Measurements from ENCODE around the gene GDF11.

Gene GDF11

DNA sequence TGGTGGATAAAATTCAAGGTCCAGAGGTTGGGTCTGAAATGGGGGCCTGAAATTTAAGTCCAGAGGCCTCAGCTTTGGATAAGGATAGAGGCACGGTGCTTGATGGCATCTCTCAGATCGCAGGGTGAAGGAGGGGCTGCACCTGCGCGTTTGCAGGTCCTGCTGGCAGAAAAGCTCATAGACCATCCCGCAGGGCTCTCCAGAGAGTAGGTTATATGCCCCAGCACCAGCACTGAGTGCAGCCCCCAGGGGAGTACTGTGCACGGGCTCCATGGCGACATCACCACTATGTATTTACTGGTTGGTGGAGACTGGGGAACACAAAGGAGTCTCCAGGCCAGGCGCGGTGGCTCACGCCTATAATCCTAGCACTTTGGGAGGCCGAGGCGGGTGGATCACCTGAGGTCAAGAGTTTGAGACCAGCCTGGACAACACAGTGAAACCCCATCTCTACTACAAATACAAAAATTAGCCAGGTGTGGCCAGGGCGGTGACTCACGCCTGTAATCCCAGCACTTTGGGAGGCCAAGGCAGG is 9.8 kb upstream of the GDF11 start:
- POLR2A ChIA-PET, result interaction anchor here (1.4 kb wide), 1 partner anchor 274 kb away, joined by 9 read pairs; no protein-coding TSS in a partner anchor
- CTCF ChIA-PET, result no interaction called here
- Histone ChIP-seq H3K4me1 (ENCODE audit: control insufficient read depth, insufficient read depth, low read length) (peaks cover 8% of the 10 kb centered on the region), H3K4me3 (ENCODE audit: low read depth, low read length) (no peak overlapping the region), H3K9me3 (ENCODE audit: control insufficient read depth, insufficient read depth, low read depth, low read length) (no peaks in the 10 kb centered on the region), H3K36me3 (ENCODE audit: control insufficient read depth in 2 of 2, insufficient read depth in 1 of 2, low read length in 2 of 2) (no peaks in the 10 kb centered on the region), H3K27ac (ENCODE audit: extremely low read depth, low read depth, low read length) (no peak overlapping the region)
- TF ChIP-seq GLIS1 (tag by site-specific recombination; IDR thresholded peaks at IDR 0.05), result peak; percentile 52
- no peak for TF ChIP-seq ZNF664 (tag by site-specific recombination; IDR thresholded peaks at IDR 0.05)
- TF ChIP-seq, protein P1, sequence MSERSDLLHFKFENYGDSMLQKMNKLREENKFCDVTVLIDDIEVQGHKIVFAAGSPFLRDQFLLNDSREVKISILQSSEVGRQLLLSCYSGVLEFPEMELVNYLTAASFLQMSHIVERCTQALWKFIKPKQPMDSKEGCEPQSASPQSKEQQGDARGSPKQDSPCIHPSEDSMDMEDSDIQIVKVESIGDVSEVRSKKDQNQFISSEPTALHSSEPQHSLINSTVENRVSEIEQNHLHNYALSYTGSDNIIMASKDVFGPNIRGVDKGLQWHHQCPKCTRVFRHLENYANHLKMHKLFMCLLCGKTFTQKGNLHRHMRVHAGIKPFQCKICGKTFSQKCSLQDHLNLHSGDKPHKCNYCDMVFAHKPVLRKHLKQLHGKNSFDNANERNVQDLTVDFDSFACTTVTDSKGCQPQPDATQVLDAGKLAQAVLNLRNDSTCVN (tag by site-specific recombination; optimal IDR thresholded peaks at IDR 0.05), result peak; percentile 10

DNA sequence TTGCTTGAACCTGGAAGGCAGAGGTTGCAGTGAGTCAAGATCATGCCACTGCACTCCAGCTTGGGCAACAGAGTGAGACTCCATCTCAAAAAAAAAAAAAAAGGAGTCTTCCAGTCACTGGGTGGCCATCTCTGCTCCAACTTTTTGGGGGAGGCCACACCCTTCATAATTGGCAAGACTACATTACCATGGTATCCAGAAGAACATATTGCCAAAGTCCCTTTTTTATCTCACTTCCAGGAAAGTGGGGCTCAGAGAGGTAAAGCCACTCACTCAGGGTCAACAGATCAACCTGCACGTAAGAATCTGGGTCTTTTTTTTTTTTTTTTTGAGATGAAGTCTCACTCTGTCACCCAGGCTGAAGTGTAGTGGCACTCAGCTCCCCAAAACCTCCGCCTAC is 9.1 kb upstream of the GDF11 start:
- CTCF ChIA-PET, result interaction anchor here (0.6 to 6.8 kb wide), 3 partner anchors 11 to 313 kb away, joined by 3 to 127 read pairs (median 3); partner anchors contain the start of gene RDH5

More for the DNA sequence above, 9.1 kb upstream of the GDF11 start:
- POLR2A ChIA-PET, result interaction anchor here (0.7 to 1.4 kb wide), 3 partner anchors 67 to 377 kb away, joined by 3 to 9 read pairs (median 6); no protein-coding TSS in a partner anchor
- H3K4me1 ChIP-seq (ENCODE audit: control insufficient read depth, insufficient read depth, low read length), result peaks cover 8% of the 10 kb centered on the region
- TF ChIP-seq ZNF133 (tag by site-specific recombination; IDR thresholded peaks at IDR 0.05) (no peak), ZNF37A (tag by site-specific recombination; IDR thresholded peaks at IDR 0.05) (no peak), ZSCAN16 (tag by site-specific recombination; IDR thresholded peaks at IDR 0.05) (no peak), ZNF596 (tag by site-specific recombination; IDR thresholded peaks at IDR 0.05) (no peak), HOXC10 (CRISPR knock-in tag; IDR thresholded peaks at IDR 0.05) (no peak), RBAK (tag by site-specific recombination; IDR thresholded peaks at IDR 0.05) (no peak), ZNF571 (tag by site-specific recombination; IDR thresholded peaks at IDR 0.05) (no peak), ZNF121 (tag by site-specific recombination; IDR thresholded peaks at IDR 0.05) (no peak), ZNF76 (tag by site-specific recombination; IDR thresholded peaks at IDR 0.05; ENCODE audit: borderline replicate concordance, low read depth) (no peak), ZFP37 (tag by site-specific recombination; IDR thresholded peaks at IDR 0.05) (no peak), ZNF510 (tag by site-specific recombination; IDR thresholded peaks at IDR 0.05; ENCODE audit: insufficient replicate concordance) (no peak), ZNF426 (tag by site-specific recombination; IDR thresholded peaks at IDR 0.05) (no peak), ZNF658 (tag by site-specific recombination; IDR thresholded peaks at IDR 0.05) (no peak), ZNF311 (tag by site-specific recombination; IDR thresholded peaks at IDR 0.05; ENCODE audit: borderline replicate concordance) (no peak), SETDB1 (IDR thresholded peaks at IDR 0.05; ENCODE audit: insufficient read length, low read length) (no peak)
- TF ChIP-seq, protein P2, sequence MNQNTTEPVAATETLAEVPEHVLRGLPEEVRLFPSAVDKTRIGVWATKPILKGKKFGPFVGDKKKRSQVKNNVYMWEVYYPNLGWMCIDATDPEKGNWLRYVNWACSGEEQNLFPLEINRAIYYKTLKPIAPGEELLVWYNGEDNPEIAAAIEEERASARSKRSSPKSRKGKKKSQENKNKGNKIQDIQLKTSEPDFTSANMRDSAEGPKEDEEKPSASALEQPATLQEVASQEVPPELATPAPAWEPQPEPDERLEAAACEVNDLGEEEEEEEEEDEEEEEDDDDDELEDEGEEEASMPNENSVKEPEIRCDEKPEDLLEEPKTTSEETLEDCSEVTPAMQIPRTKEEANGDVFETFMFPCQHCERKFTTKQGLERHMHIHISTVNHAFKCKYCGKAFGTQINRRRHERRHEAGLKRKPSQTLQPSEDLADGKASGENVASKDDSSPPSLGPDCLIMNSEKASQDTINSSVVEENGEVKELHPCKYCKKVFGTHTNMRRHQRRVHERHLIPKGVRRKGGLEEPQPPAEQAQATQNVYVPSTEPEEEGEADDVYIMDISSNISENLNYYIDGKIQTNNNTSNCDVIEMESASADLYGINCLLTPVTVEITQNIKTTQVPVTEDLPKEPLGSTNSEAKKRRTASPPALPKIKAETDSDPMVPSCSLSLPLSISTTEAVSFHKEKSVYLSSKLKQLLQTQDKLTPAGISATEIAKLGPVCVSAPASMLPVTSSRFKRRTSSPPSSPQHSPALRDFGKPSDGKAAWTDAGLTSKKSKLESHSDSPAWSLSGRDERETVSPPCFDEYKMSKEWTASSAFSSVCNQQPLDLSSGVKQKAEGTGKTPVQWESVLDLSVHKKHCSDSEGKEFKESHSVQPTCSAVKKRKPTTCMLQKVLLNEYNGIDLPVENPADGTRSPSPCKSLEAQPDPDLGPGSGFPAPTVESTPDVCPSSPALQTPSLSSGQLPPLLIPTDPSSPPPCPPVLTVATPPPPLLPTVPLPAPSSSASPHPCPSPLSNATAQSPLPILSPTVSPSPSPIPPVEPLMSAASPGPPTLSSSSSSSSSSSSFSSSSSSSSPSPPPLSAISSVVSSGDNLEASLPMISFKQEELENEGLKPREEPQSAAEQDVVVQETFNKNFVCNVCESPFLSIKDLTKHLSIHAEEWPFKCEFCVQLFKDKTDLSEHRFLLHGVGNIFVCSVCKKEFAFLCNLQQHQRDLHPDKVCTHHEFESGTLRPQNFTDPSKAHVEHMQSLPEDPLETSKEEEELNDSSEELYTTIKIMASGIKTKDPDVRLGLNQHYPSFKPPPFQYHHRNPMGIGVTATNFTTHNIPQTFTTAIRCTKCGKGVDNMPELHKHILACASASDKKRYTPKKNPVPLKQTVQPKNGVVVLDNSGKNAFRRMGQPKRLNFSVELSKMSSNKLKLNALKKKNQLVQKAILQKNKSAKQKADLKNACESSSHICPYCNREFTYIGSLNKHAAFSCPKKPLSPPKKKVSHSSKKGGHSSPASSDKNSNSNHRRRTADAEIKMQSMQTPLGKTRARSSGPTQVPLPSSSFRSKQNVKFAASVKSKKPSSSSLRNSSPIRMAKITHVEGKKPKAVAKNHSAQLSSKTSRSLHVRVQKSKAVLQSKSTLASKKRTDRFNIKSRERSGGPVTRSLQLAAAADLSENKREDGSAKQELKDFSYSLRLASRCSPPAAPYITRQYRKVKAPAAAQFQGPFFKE (tag by site-specific recombination; IDR thresholded peaks at IDR 0.05; ENCODE audit: borderline replicate concordance), result no peak
- TF ChIP-seq, protein P3, sequence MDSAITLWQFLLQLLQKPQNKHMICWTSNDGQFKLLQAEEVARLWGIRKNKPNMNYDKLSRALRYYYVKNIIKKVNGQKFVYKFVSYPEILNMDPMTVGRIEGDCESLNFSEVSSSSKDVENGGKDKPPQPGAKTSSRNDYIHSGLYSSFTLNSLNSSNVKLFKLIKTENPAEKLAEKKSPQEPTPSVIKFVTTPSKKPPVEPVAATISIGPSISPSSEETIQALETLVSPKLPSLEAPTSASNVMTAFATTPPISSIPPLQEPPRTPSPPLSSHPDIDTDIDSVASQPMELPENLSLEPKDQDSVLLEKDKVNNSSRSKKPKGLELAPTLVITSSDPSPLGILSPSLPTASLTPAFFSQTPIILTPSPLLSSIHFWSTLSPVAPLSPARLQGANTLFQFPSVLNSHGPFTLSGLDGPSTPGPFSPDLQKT (IDR thresholded peaks at IDR 0.05; ENCODE audit: borderline replicate concordance, low read depth, low read length), result no peak
- TF ChIP-seq, protein P4, sequence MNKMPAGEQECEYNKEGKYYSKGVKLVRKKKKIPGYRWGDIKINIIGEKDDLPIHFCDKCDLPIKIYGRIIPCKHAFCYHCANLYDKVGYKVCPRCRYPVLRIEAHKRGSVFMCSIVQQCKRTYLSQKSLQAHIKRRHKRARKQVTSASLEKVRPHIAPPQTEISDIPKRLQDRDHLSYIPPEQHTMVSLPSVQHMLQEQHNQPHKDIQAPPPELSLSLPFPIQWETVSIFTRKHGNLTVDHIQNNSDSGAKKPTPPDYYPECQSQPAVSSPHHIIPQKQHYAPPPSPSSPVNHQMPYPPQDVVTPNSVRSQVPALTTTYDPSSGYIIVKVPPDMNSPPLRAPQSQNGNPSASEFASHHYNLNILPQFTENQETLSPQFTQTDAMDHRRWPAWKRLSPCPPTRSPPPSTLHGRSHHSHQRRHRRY (tag by site-specific recombination; IDR thresholded peaks at IDR 0.05), result no peak
- no peaks in the 10 kb centered on the region for H3K9me3 ChIP-seq (ENCODE audit: control insufficient read depth, insufficient read depth, low read depth, low read length)
- H3K36me3 ChIP-seq (ENCODE audit: control insufficient read depth in 2 of 2, insufficient read depth in 1 of 2, low read length in 2 of 2), result no peaks in the 10 kb centered on the region
- H3K27ac ChIP-seq (ENCODE audit: extremely low read depth, low read depth, low read length), result no peak overlapping the region
- no peak overlapping the region for H3K4me3 ChIP-seq (ENCODE audit: low read depth, low read length)
